ENCODE results near the gene MAN2A2. TPM values are rescaled to one million over a fixed set of nuclear protein-coding genes. Genes with fewer than 3 reads are reported as not detected.

MAN2A2 gene
- total RNA-seq, 1 experiment from 2014 or later, result 31.0 TPM

GRCh38 chr15:90907051-90907660, 4.1 kb downstream of the MAN2A2 start (continued):
- TF ChIP-seq E2F5 (CRISPR knock-in tag; IDR thresholded peaks at IDR 0.05) (no peak), ARID4B (CRISPR knock-in tag; IDR thresholded peaks at IDR 0.05; ENCODE audit: borderline replicate concordance) (no peak), CBFB (CRISPR knock-in tag; IDR thresholded peaks at IDR 0.05; ENCODE audit: low read depth) (no peak), MXD4 (CRISPR knock-in tag; IDR thresholded peaks at IDR 0.05; ENCODE audit: borderline replicate concordance) (no peak), SMAD4 (CRISPR knock-in tag; IDR thresholded peaks at IDR 0.05) (no peak), JUN (CRISPR knock-in tag; IDR thresholded peaks at IDR 0.05) (no peak), ZNF396 (CRISPR knock-in tag; IDR thresholded peaks at IDR 0.05; ENCODE audit: borderline replicate concordance) (no peak)

GRCh38 chr15:90907838-90908507, 4.9 kb downstream of the MAN2A2 start:
- Mint-ChIP-seq H3K9me3 (no peaks in the 10 kb centered on the region), H3K4me3 (no peak overlapping the region), H3K27me3 (ENCODE audit: low read depth) (peaks cover 15% of the 10 kb centered on the region), H3K36me3 (peaks cover 7% of the 10 kb centered on the region), H3K4me1 (peaks cover 12% of the 10 kb centered on the region), H3K27ac (no peak overlapping the region)
- ATAC-seq (no peak), DNase-seq (ENCODE audit: low spot score) (no peak)
- POLR2A ChIA-PET, result no interaction called here
- CTCF ChIA-PET, result no interaction called here
- no peak for TF ChIP-seq STAT6 (CRISPR knock-in tag; conservative IDR thresholded peaks at IDR 0.05; ENCODE audit: low read depth)
- TF ChIP-seq E2F4 (CRISPR knock-in tag; IDR thresholded peaks at IDR 0.05; ENCODE audit: borderline replicate concordance, low read depth), result no peak
- no peak for TF ChIP-seq ATF1 (CRISPR knock-in tag; IDR thresholded peaks at IDR 0.05)
- TF ChIP-seq SOX15 (CRISPR knock-in tag; IDR thresholded peaks at IDR 0.05), result no peak
- TF ChIP-seq SMAD4 (CRISPR knock-in tag; IDR thresholded peaks at IDR 0.05), result no peak
- no peak for TF ChIP-seq ZNF317 (CRISPR knock-in tag; IDR thresholded peaks at IDR 0.05; ENCODE audit: borderline replicate concordance, low read depth)
- TF ChIP-seq IRF2 (CRISPR knock-in tag; IDR thresholded peaks at IDR 0.05; ENCODE audit: borderline replicate concordance, low read depth), result no peak
- no peak for TF ChIP-seq ESRRA (CRISPR knock-in tag; IDR thresholded peaks at IDR 0.05; ENCODE audit: borderline replicate concordance)
- TF ChIP-seq HMGA2 (CRISPR knock-in tag; IDR thresholded peaks at IDR 0.05), result no peak
- no peak for TF ChIP-seq MYBL2 (CRISPR knock-in tag; IDR thresholded peaks at IDR 0.05)
- TF ChIP-seq MXD4 (CRISPR knock-in tag; IDR thresholded peaks at IDR 0.05; ENCODE audit: borderline replicate concordance), result no peak
- TF ChIP-seq ZNF121 (CRISPR knock-in tag; IDR thresholded peaks at IDR 0.05), result no peak
- TF ChIP-seq ZNF425 (CRISPR knock-in tag; conservative IDR thresholded peaks at IDR 0.05), result no peak
- no peak for TF ChIP-seq ZNF512 (CRISPR knock-in tag; IDR thresholded peaks at IDR 0.05; ENCODE audit: borderline replicate concordance)

Data from WTC11 (cell line).